UCSD-AML1 (cell line): ENCODE data around the gene ARHGAP32.
"Not testable (repeated sequence)": the region's sequence is repeated elsewhere in the genome, so short reads cannot be mapped to it uniquely, and the experiment has no call there.

ENCODE experiments used
- DNase-seq: peaks from one replicate; lab custom pipeline; 2025; ENCODE audit not compliant: unreplicated experiment; lab: John Stamatoyannopoulos, UW

Gene ARHGAP32

GRCh38 chr11:129041611-129042018, 150.5 kb downstream of the ARHGAP32 start:
- no peak for DNase-seq

- DNase-seq = no peak
These were observed 151.2 kb downstream of the ARHGAP32 start for GRCh38 chr11:129040934-129041333.

- DNase-seq = no peak
These were observed 156.9 kb downstream of the ARHGAP32 start for GRCh38 chr11:129035244-129035643.

- no peak for DNase-seq
These were observed 158.1 kb downstream of the ARHGAP32 start for GRCh38 chr11:129034001-129034400.

GRCh38 chr11:129023968-129024676, 168.0 kb downstream of the ARHGAP32 start:
- no peak for DNase-seq

- no peak for DNase-seq
These were observed 170.8 kb downstream of the ARHGAP32 start for GRCh38 chr11:129021295-129021694.

- DNase-seq = no peak
These were observed 173.1 kb downstream of the ARHGAP32 start for GRCh38 chr11:129018991-129019390.

- no peak for DNase-seq
These were observed 174.0 kb downstream of the ARHGAP32 start for GRCh38 chr11:129018126-129018525.

- no peak for DNase-seq
These were observed 178.2 kb downstream of the ARHGAP32 start for GRCh38 chr11:129013737-129014475.

GRCh38 chr11:129012880-129013279, 179.2 kb downstream of the ARHGAP32 start:
- no peak for DNase-seq

GRCh38 chr11:129006161-129006560, 186.0 kb downstream of the ARHGAP32 start:
- no peak for DNase-seq

GRCh38 chr11:128999165-128999564, 193.0 kb downstream of the ARHGAP32 start:
- DNase-seq = not testable (repeated sequence)

GRCh38 chr11:128988242-128988970, 203.7 kb downstream of the ARHGAP32 start:
- no peak for DNase-seq

GRCh38 chr11:128985880-128986279, 206.2 kb downstream of the ARHGAP32 start:
- DNase-seq = no peak

- no peak for DNase-seq
These were observed 209.1 kb downstream of the ARHGAP32 start for GRCh38 chr11:128983023-128983422.

GRCh38 chr11:128981254-128981653, 210.9 kb downstream of the ARHGAP32 start:
- no peak for DNase-seq

GRCh38 chr11:128970598-128971190, 221.4 kb downstream of the ARHGAP32 start:
- no peak for DNase-seq

- DNase-seq = no peak
These were observed 223.2 kb downstream of the ARHGAP32 start for GRCh38 chr11:128968916-128969315.

- DNase-seq = no peak
These were observed 224.5 kb downstream of the ARHGAP32 start for GRCh38 chr11:128967578-128967977.

- no peak for DNase-seq
These were observed 226.6 kb downstream of the ARHGAP32 start for GRCh38 chr11:128965485-128965884.

GRCh38 chr11:128964463-128964930, 227.6 kb downstream of the ARHGAP32 start:
- no peak for DNase-seq
